Mesendoderm (in vitro differentiated cells): ENCODE measurements around the gene MAML3.

Experiments used
- DNase-seq: peaks from one replicate; pipeline ENCODE4 v3.0.0; 2013
- H2AK5ac ChIP-seq: 2 replicates; pipeline ENCODE4 v1.6.1; 2013; ENCODE audit warnings: low read length, inconsistent platforms
- H2BK120ac ChIP-seq: 2 replicates; pipeline ENCODE4 v1.6.1; 2013; ENCODE audit warnings: low read depth, mild to moderate bottlenecking, low read length, moderate library complexity, mixed read lengths
- H2BK15ac ChIP-seq: replicated peaks from 2 replicates; pipeline ENCODE4 v1.6.1; 2013; ENCODE audit warnings: low read depth, mild to moderate bottlenecking, moderate library complexity
- H2BK5ac ChIP-seq: 2 replicates; pipeline ENCODE4 v1.6.1; 2013; ENCODE audit warnings: low read length, inconsistent platforms
- H3K18ac ChIP-seq: 2 replicates; pipeline ENCODE4 v1.6.1; 2013; ENCODE audit warnings: mild to moderate bottlenecking, low read length, mixed read lengths
- H3K23ac ChIP-seq: one replicate; pipeline ENCODE4 v1.6.1; 2013; ENCODE audit warnings: low read length
- H3K27ac ChIP-seq: 2 replicates; pipeline ENCODE4 v1.5.1; 2013; ENCODE audit warnings: low read depth, mild to moderate bottlenecking, inconsistent platforms, low read length, moderate library complexity
- H3K27me3 ChIP-seq: 2 replicates; pipeline ENCODE4 v1.6.1; 2013; ENCODE audit warnings: low read length, control low read depth, mild to moderate bottlenecking, inconsistent platforms; ENCODE audit not compliant: insufficient read depth, poor library complexity
- H3K36me3 ChIP-seq: 2 replicates; pipeline ENCODE4 v1.6.1; 2013; ENCODE audit warnings: low read length, inconsistent platforms; ENCODE audit not compliant: control insufficient read depth, insufficient read depth
- H3K4ac ChIP-seq: one replicate; pipeline ENCODE4 v1.6.1; 2013; ENCODE audit warnings: low read depth, mild to moderate bottlenecking, low read length, moderate library complexity
- H3K4me1 ChIP-seq: 2 replicates; pipeline ENCODE4 v1.6.1; 2013; ENCODE audit warnings: low read depth, low read length, inconsistent platforms; ENCODE audit not compliant: control insufficient read depth
- H3K4me2 ChIP-seq: 2 replicates; pipeline ENCODE4 v1.6.1; 2013; ENCODE audit warnings: low read length
- H3K4me3 ChIP-seq: 2 replicates; pipeline ENCODE4 v1.5.1; 2013; ENCODE audit warnings: mild to moderate bottlenecking, low read length
- H3K56ac ChIP-seq: one replicate; pipeline ENCODE4 v1.6.1; 2013; ENCODE audit warnings: low read length
- H3K79me1 ChIP-seq: 2 replicates; pipeline ENCODE4 v1.6.1; 2013; ENCODE audit warnings: low read length, inconsistent platforms
- H3K79me2 ChIP-seq: 2 replicates; pipeline ENCODE4 v1.6.1; 2013; ENCODE audit warnings: mild to moderate bottlenecking, low read length; ENCODE audit not compliant: control insufficient read depth, insufficient read depth
- H3K9ac ChIP-seq: 2 replicates; pipeline ENCODE4 v1.6.1; 2013; ENCODE audit warnings: low read length, inconsistent platforms
- H4K5ac ChIP-seq: one replicate; pipeline ENCODE4 v1.6.1; 2013; ENCODE audit warnings: low read length
- H4K8ac ChIP-seq: one replicate; pipeline ENCODE4 v1.6.1; 2013; ENCODE audit warnings: low read depth, mild to moderate bottlenecking, control low read depth, low read length, moderate library complexity
- WGBS: extraction: QIAGEN DNeasy Blood & Tissue Kit; methylation state at CpG from one replicate; pipeline ENCODE4 v1.1.7; 2013; ENCODE audit warnings: low lambda C conversion rate, missing lambda C conversion rate; ENCODE audit not compliant: insufficient coverage; ENCODE audit errors: extremely low coverage; 5-methylcytosine and 5-hydroxymethylcytosine counted together

MAML3 gene

DNA sequence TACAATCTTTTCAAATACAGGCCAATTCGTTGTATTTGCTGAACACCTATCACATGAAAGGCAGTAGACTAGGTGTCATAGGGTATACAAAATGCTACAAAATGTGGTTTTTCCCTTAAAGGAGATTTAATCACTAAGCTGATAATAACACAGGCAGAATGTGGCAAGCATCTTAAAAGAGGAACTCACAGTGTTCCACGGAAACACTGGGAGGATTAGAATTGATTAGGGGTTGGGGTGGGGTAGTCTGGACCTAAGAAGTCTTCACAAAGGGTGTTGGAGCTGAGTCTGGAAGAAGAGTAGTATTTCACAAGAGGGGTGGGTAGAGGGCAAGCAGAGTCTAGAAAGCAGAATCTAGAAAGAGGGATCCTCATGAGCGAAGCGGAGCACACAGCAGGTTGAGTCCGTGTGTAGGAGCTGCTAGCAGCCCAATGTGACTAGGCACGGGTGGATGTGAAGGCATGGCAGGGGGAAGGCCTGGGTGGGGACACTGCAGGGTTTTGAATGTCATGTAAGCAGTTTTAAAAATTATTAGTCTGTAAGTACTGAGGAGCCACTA, 364.8 kb downstream of the MAML3 start:
- no peak overlapping the region for H2BK15ac ChIP-seq
- H3K23ac ChIP-seq = no peak overlapping the region
- H4K5ac ChIP-seq = no peak overlapping the region
- no peaks in the 10 kb centered on the region for H3K36me3 ChIP-seq
- no CpG with 5 or more reads among the region's 6 CpGs for WGBS
- H3K9ac ChIP-seq = no peak overlapping the region
- no peak overlapping the region for H2BK5ac ChIP-seq
- H4K8ac ChIP-seq = no peak overlapping the region
- no peak for DNase-seq
- no peak overlapping the region for H3K27ac ChIP-seq
- H3K4me3 ChIP-seq = no peak overlapping the region
- H2AK5ac ChIP-seq = no peak overlapping the region
- peaks cover 9% of the 10 kb centered on the region for H3K4me1 ChIP-seq
- no peaks in the 10 kb centered on the region for H3K79me1 ChIP-seq
- H3K4me2 ChIP-seq = no peak overlapping the region
- H2BK120ac ChIP-seq = no peak overlapping the region
- H3K4ac ChIP-seq = no peak overlapping the region
- no peak overlapping the region for H3K18ac ChIP-seq
- H3K56ac ChIP-seq = no peak overlapping the region
- H3K27me3 ChIP-seq = no peaks in the 10 kb centered on the region
- H3K79me2 ChIP-seq = no peaks in the 10 kb centered on the region

- H3K27me3 ChIP-seq = no peaks in the 10 kb centered on the region
- no peaks in the 10 kb centered on the region for H3K79me2 ChIP-seq
- H4K5ac ChIP-seq = no peak overlapping the region
- no peaks in the 10 kb centered on the region for H3K79me1 ChIP-seq
- no CpG with 5 or more reads among the region's 12 CpGs for WGBS
- no peak overlapping the region for H4K8ac ChIP-seq
- no peak overlapping the region for H3K56ac ChIP-seq
- H3K36me3 ChIP-seq = no peaks in the 10 kb centered on the region
- H3K4me3 ChIP-seq = no peak overlapping the region
- no peak overlapping the region for H3K9ac ChIP-seq
- H3K18ac ChIP-seq = no peak overlapping the region
- no peak overlapping the region for H3K4me2 ChIP-seq
- H2BK120ac ChIP-seq = no peak overlapping the region
- peaks cover 9% of the 10 kb centered on the region for H3K4me1 ChIP-seq
- no peak overlapping the region for H3K27ac ChIP-seq
- H3K4ac ChIP-seq = no peak overlapping the region
- no peak overlapping the region for H2BK5ac ChIP-seq
- no peak overlapping the region for H2AK5ac ChIP-seq
- H3K23ac ChIP-seq = no peak overlapping the region
- no peak for DNase-seq
- H2BK15ac ChIP-seq = no peak overlapping the region
Measured at GRCh38 chr4:139786494-139787354, 367.3 kb downstream of the MAML3 start.

DNA sequence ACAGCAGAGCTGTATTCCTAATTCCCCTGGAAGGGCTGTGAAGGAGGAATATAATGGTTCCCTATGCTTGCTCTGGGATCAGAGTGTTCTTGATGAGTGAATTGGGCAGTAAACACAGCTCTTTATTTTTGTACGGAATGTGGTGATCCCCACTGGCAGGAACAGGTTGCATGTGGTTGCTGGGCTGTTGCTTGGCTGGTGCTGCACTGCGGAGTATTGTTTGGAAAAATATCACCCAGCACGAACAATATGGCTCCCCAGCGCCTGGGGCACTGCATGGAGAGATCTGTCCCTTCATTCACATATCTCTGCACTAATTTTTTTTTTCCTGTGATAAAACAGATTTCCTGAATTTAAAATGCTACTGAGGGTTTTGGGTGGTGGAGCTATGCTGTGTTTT, 368.6 kb downstream of the MAML3 start:
- Histone ChIP-seq H2BK120ac (no peak overlapping the region), H3K4ac (no peak overlapping the region), H3K27ac (no peak overlapping the region), H3K4me3 (no peak overlapping the region), H3K79me1 (no peaks in the 10 kb centered on the region), H2BK15ac (no peak overlapping the region), H3K9ac (no peak overlapping the region), H2BK5ac (no peak overlapping the region), H3K4me1 (peaks cover 9% of the 10 kb centered on the region), H4K8ac (no peak overlapping the region), H3K56ac (no peak overlapping the region), H3K36me3 (no peaks in the 10 kb centered on the region), H3K23ac (no peak overlapping the region), H4K5ac (no peak overlapping the region), H2AK5ac (no peak overlapping the region), H3K27me3 (no peaks in the 10 kb centered on the region), H3K18ac (no peak overlapping the region), H3K79me2 (no peaks in the 10 kb centered on the region), H3K4me2 (no peak overlapping the region)
- DNase-seq = no peak
- no CpG with 5 or more reads among the region's 4 CpGs for WGBS

GRCh38 chr4:139783741-139784484, 370.1 kb downstream of the MAML3 start:
- Histone ChIP-seq H3K4ac (no peak overlapping the region), H2BK5ac (no peak overlapping the region), H3K9ac (no peak overlapping the region), H3K79me1 (no peaks in the 10 kb centered on the region), H3K4me3 (no peak overlapping the region), H3K56ac (no peak overlapping the region), H3K36me3 (no peaks in the 10 kb centered on the region), H3K18ac (no peak overlapping the region), H2BK120ac (no peak overlapping the region), H2AK5ac (no peak overlapping the region), H3K23ac (no peak overlapping the region), H4K5ac (no peak overlapping the region), H3K79me2 (no peaks in the 10 kb centered on the region), H3K27me3 (no peaks in the 10 kb centered on the region), H2BK15ac (no peak overlapping the region), H3K4me2 (no peak overlapping the region), H3K27ac (peak overlapping the region; percentile 15), H3K4me1 (peaks cover 9% of the 10 kb centered on the region), H4K8ac (no peak overlapping the region)
- peak; percentile 70 for DNase-seq
- WGBS = no CpG with 5 or more reads among the region's 20 CpGs

- H4K8ac ChIP-seq = no peak overlapping the region
- no peaks in the 10 kb centered on the region for H3K79me2 ChIP-seq
- no peaks in the 10 kb centered on the region for H3K27me3 ChIP-seq
- no peak overlapping the region for H3K4me2 ChIP-seq
- no peak overlapping the region for H3K23ac ChIP-seq
- H3K18ac ChIP-seq = no peak overlapping the region
- no peak for DNase-seq
- H2BK5ac ChIP-seq = no peak overlapping the region
- WGBS = no CpG with 5 or more reads among the region's 7 CpGs
- no peaks in the 10 kb centered on the region for H3K36me3 ChIP-seq
- H3K56ac ChIP-seq = no peak overlapping the region
- no peak overlapping the region for H2AK5ac ChIP-seq
- no peak overlapping the region for H3K27ac ChIP-seq
- no peak overlapping the region for H3K4ac ChIP-seq
- no peaks in the 10 kb centered on the region for H3K79me1 ChIP-seq
- H2BK15ac ChIP-seq = no peak overlapping the region
- no peak overlapping the region for H2BK120ac ChIP-seq
- H4K5ac ChIP-seq = no peak overlapping the region
- no peak overlapping the region for H3K9ac ChIP-seq
- peaks cover 8% of the 10 kb centered on the region for H3K4me1 ChIP-seq
- H3K4me3 ChIP-seq = no peak overlapping the region
Measured at GRCh38 chr4:139782926-139783522, 371.0 kb downstream of the MAML3 start.
